GM19043 (cell line): ENCODE measurements around the gene INSR.

Source experiments
- ATAC-seq: cut with Tn5 transposase; IDR thresholded peaks from one replicate; pipeline ENCODE4 v1.9.1; 2021; ENCODE audit warnings: low read depth; ENCODE audit not compliant: unreplicated experiment

The INSR gene

GRCh38 chr19:7297742-7298141 is 3.5 kb upstream of the INSR start:
- ATAC-seq: no peak

GRCh38 chr19:7295912-7296536 is 1.8 kb upstream of the INSR start:
- ATAC-seq: no peak

- ATAC-seq: no peak
Observed at GRCh38 chr19:7294558-7295212, 471 bp upstream of the INSR start.

- ATAC-seq: no peak
Observed at GRCh38 chr19:7292950-7293761, 1.1 kb downstream of the INSR start.

- no peak for ATAC-seq
Observed at GRCh38 chr19:7292352-7292949, 1.8 kb downstream of the INSR start.

GRCh38 chr19:7288977-7289376 is 5.2 kb downstream of the INSR start:
- ATAC-seq: no peak

- no peak for ATAC-seq
Observed at GRCh38 chr19:7288131-7288530, 6.1 kb downstream of the INSR start.

GRCh38 chr19:7287722-7288121 is 6.5 kb downstream of the INSR start:
- ATAC-seq: no peak

GRCh38 chr19:7280940-7281666 is 13.1 kb downstream of the INSR start:
- ATAC-seq: no peak

- ATAC-seq: no peak
Observed at GRCh38 chr19:7272856-7273578, 21.2 kb downstream of the INSR start.

- ATAC-seq: no peak
Observed at GRCh38 chr19:7268705-7269098, 25.5 kb downstream of the INSR start.

- ATAC-seq: no peak
Observed at GRCh38 chr19:7267792-7268704, 26.2 kb downstream of the INSR start.

GRCh38 chr19:7266832-7267231 is 27.4 kb downstream of the INSR start:
- no peak for ATAC-seq

GRCh38 chr19:7265963-7266362 is 28.3 kb downstream of the INSR start:
- no peak for ATAC-seq

- ATAC-seq: no peak
Observed at GRCh38 chr19:7264858-7265257, 29.4 kb downstream of the INSR start.

- ATAC-seq: no peak
Observed at GRCh38 chr19:7263521-7263920, 30.7 kb downstream of the INSR start.

- no peak for ATAC-seq
Observed at GRCh38 chr19:7263066-7263465, 31.1 kb downstream of the INSR start.

- no peak for ATAC-seq
Observed at GRCh38 chr19:7262470-7262869, 31.7 kb downstream of the INSR start.

GRCh38 chr19:7260161-7260560 is 34.1 kb downstream of the INSR start:
- no peak for ATAC-seq
